HepG2 (cell line): Measurements from ENCODE around the gene STEAP1B. TPM values are rescaled to one million over a fixed set of nuclear protein-coding genes. Genes with fewer than 3 reads are reported as not detected.

Experiments
- ATAC-seq: fragments of 200-7000 bp; cut with Tn5 transposase; 3 replicates; pipeline ENCODE4 v1.9.1; 2020; ENCODE audit warnings: mild to moderate bottlenecking, moderate library complexity
- BruUV-seq: library from RNA; stranded (reverse); fragments of 400-500 nt; replicated peaks from 2 replicates; lab custom pipeline; 2021; lab: Mats Ljungman, UMichigan
- CTCF ChIA-PET: fragments of 300-600 bp; formaldehyde crosslinking; extraction: SDS; loops from one replicate; lab custom pipeline; 2021; ENCODE audit warnings: low total read pairs, inconsistent platforms, low intra/inter-chr PET ratio; lab: Yijun Ruan, JAX
- POLR2A ChIA-PET: fragments of 350-600 bp; sonication (Branson Sonifier 250); formaldehyde crosslinking; loops from one replicate; lab custom pipeline; 2020; ENCODE audit warnings: antibody characterized with exemption, inconsistent platforms; lab: Yijun Ruan, JAX
- DNase-seq: peaks from one replicate; pipeline ENCODE4 v3.0.0-alpha.2; 2015; ENCODE audit warnings: low spot score
- FAIRE-seq: peaks from 3 replicates; lab custom pipeline; 2011; peaks lifted over from hg19 to GRCh38; lab: Jason Lieb, UNC
- H2AFZ ChIP-seq: one replicate; pipeline ENCODE4 v1.6.1; 2011; ENCODE audit warnings: low read length, inconsistent platforms
- H3K27ac ChIP-seq: fragments of 300-600 bp; 3 replicates; pipeline ENCODE4 v1.8.0; 2011; ENCODE audit warnings: mixed run types, mild to moderate bottlenecking, mixed read lengths, low read length, inconsistent platforms; ENCODE audit not compliant: insufficient read depth; ENCODE audit errors: extremely low read length
- H3K27me3 ChIP-seq, 2 experiments: fragments of 200-600 bp in 1 of 2; 2 replicates in 1 of 2; 3 replicates in 1 of 2; pipeline versions ENCODE4 v1.6.0 to v1.8.0; 2011; ENCODE audit warnings: low read length in 2 of 2, mild to moderate bottlenecking in 2 of 2, moderate library complexity in 2 of 2, inconsistent platforms in 1 of 2; ENCODE audit not compliant: insufficient read depth in 2 of 2, control insufficient read depth in 1 of 2
- H3K36me3 ChIP-seq, 2 experiments: fragments of 200-600 bp in 1 of 2; replicated peaks in 1 of 2; 2 replicates in 1 of 2; 3 replicates in 1 of 2; pipeline versions ENCODE4 v1.5.1 to v1.8.0; 2011; ENCODE audit warnings: low read length in 2 of 2, inconsistent platforms in 1 of 2; ENCODE audit not compliant: insufficient read depth in 2 of 2, control insufficient read depth in 1 of 2
- H3K4me1 ChIP-seq: 2 replicates; pipeline ENCODE4 v1.5.1; 2012; ENCODE audit warnings: low read length, inconsistent platforms; ENCODE audit not compliant: insufficient read depth
- H3K4me2 ChIP-seq: 2 replicates; pipeline ENCODE4 v1.6.0; 2011; ENCODE audit warnings: low read depth, low read length, inconsistent platforms
- H3K4me3 ChIP-seq, 3 experiments: fragments of 200-600 bp in 1 of 3; sonication (generic), shearing (Covaris generic) in 1 of 3; replicated peaks in 1 of 3; 2 replicates each; pipeline ENCODE4 v1.5.1; 2011 to 2016; ENCODE audit warnings: low read length in 3 of 3, inconsistent platforms in 2 of 3, low read depth in 2 of 3, mild to moderate bottlenecking in 2 of 3, control low read depth in 1 of 3, mixed read lengths in 1 of 3; ENCODE audit not compliant: insufficient read depth in 1 of 3
- H3K79me2 ChIP-seq: one replicate; pipeline ENCODE4 v1.6.1; 2011; ENCODE audit warnings: low read length, inconsistent platforms; ENCODE audit not compliant: insufficient read depth
- H3K9ac ChIP-seq: 2 replicates; pipeline ENCODE4 v1.6.0; 2011; ENCODE audit warnings: mild to moderate bottlenecking, low read depth, low read length, inconsistent platforms; ENCODE audit not compliant: insufficient read depth
- H3K9me3 ChIP-seq: 2 replicates; pipeline ENCODE4 v1.5.1; 2012; ENCODE audit warnings: mild to moderate bottlenecking, low read length
- H4K20me1 ChIP-seq: 2 replicates; pipeline ENCODE4 v1.6.0; 2011; ENCODE audit warnings: inconsistent platforms, mild to moderate bottlenecking, low read length, moderate library complexity; ENCODE audit not compliant: insufficient read depth
- BRCA1 ChIP-seq: sonication (generic); formaldehyde crosslinking; IDR thresholded peaks from 2 replicates; pipeline ENCODE4 v1.4.0; 2020; ENCODE audit warnings: missing genetic modification reagents
- DRAP1 ChIP-seq: IDR thresholded peaks from 2 replicates; pipeline ENCODE4 v1.6.1; 2016; ENCODE audit warnings: missing genetic modification reagents, missing compliant biosample characterization
- ERF ChIP-seq: IDR thresholded peaks from 2 replicates; pipeline ENCODE4 v1.6.1; 2018; ENCODE audit warnings: missing biosample characterization, missing genetic modification reagents
- ETV5 ChIP-seq: IDR thresholded peaks from 2 replicates; pipeline ENCODE4 v1.6.1; 2018; ENCODE audit warnings: missing biosample characterization, missing genetic modification reagents, inconsistent platforms, borderline replicate concordance
- JARID2 ChIP-seq: sonication (generic); formaldehyde crosslinking; IDR thresholded peaks from 2 replicates; pipeline ENCODE4 v1.8.1; 2023; ENCODE audit warnings: missing genetic modification reagents, inconsistent platforms; ENCODE audit not compliant: insufficient replicate concordance
- KAT7 ChIP-seq: IDR thresholded peaks from 2 replicates; pipeline ENCODE4 v1.6.1; 2018; ENCODE audit warnings: borderline replicate concordance, missing compliant biosample characterization
- KDM2A ChIP-seq: sonication (generic); formaldehyde crosslinking; IDR thresholded peaks from 2 replicates; pipeline ENCODE4 v1.4.0; 2020; ENCODE audit warnings: low read depth, missing genetic modification reagents, borderline replicate concordance
- MED1 ChIP-seq: sonication (generic); formaldehyde crosslinking; IDR thresholded peaks from 2 replicates; pipeline ENCODE4 v1.4.0; 2020; ENCODE audit warnings: missing genetic modification reagents
- MYNN ChIP-seq: sonication (generic); formaldehyde crosslinking; IDR thresholded peaks from 2 replicates; pipeline ENCODE4 v1.4.0; 2020; ENCODE audit warnings: mild to moderate bottlenecking, low read depth, missing genetic modification reagents
- PHF20 ChIP-seq: sonication (generic); formaldehyde crosslinking; IDR thresholded peaks from 2 replicates; pipeline ENCODE4 v1.5.0; 2020; ENCODE audit warnings: mild to moderate bottlenecking, missing genetic modification reagents
- POLR2G ChIP-seq: fragments of 200-400 bp; formaldehyde crosslinking; IDR thresholded peaks from 2 replicates; pipeline ENCODE4 v1.6.1; 2018; ENCODE audit warnings: mild to moderate bottlenecking, low read depth, low read length, moderate library complexity
- RELA ChIP-seq: sonication (generic); formaldehyde crosslinking; IDR thresholded peaks from 2 replicates; pipeline ENCODE4 v1.4.0; 2020; ENCODE audit warnings: missing genetic modification reagents
- SAP130 ChIP-seq: IDR thresholded peaks from 2 replicates; pipeline ENCODE4 v1.6.1; 2016; ENCODE audit warnings: low read depth
- SKI ChIP-seq: fragments of 450-650 bp; IDR thresholded peaks from one replicate; pipeline ENCODE4 v1.6.1; 2018; ENCODE audit warnings: mild to moderate bottlenecking; ENCODE audit not compliant: partially characterized antibody
- XRCC5 ChIP-seq: fragments of 200-400 bp; formaldehyde crosslinking; optimal IDR thresholded peaks from 2 replicates; pipeline ENCODE3; 2017; ENCODE audit warnings: mild to moderate bottlenecking, low read length
- ZNF383 ChIP-seq: sonication (generic); formaldehyde crosslinking; IDR thresholded peaks from 2 replicates; pipeline ENCODE4 v1.4.0; 2020; ENCODE audit warnings: missing genetic modification reagents, mild to moderate bottlenecking, borderline replicate concordance
- ZNF567 ChIP-seq: sonication (generic); formaldehyde crosslinking; IDR thresholded peaks from 2 replicates; pipeline ENCODE4 v1.8.1; 2023; ENCODE audit warnings: mild to moderate bottlenecking, missing genetic modification reagents, borderline replicate concordance
- ZSCAN22 ChIP-seq: sonication (generic); formaldehyde crosslinking; IDR thresholded peaks from 2 replicates; pipeline ENCODE4 v1.4.0; 2020; ENCODE audit warnings: mild to moderate bottlenecking, missing genetic modification reagents
- WGBS: methylation state at CpG from one replicate; pipeline ENCODE4 v1.1.6; 2017; ENCODE audit warnings: low lambda C conversion rate; 5-methylcytosine and 5-hydroxymethylcytosine counted together
- in situ Hi-C: cut with HindIII; loops from 2 replicates; pipeline ENCODE4 v1.10.0; 2017; ENCODE audit warnings: low pct_unique_long_range_greater_than_20kb; ENCODE audit not compliant: extremely low pct_ligation_motif_present
- intact Hi-C: fragments of 100-400 bp; cut with micrococcal nuclease; formaldehyde crosslinking; loops from one replicate; pipeline ENCODE4 v1.10.0; 2022; ENCODE audit not compliant: unreplicated experiment
- polyA plus RNA-seq, 8 experiments: library from polyadenylated mRNA; depleted of rRNA in 3 of 8; stranded (reverse) in 7 of 8; unstranded in 1 of 8; fragments of >200 nt; fragmentation: Illumina TruSeq in 4 of 8; extraction: Trizol in 4 of 8; gene quantifications; 2 replicates each; pipeline versions ENCODE4 v1.2.1 to v1.2.3, GENCODE V29; 2011 to 2016; ENCODE audit warnings: low read depth in 4 of 8, missing spikeins in 1 of 8, mixed read lengths in 1 of 8; ENCODE audit not compliant: insufficient read depth in 1 of 8
- total RNA-seq, 5 experiments: library from RNA; depleted of rRNA; stranded (reverse); fragments of >200 nt; fragmentation: Illumina TruSeq; extraction: Trizol; gene quantifications; 2 replicates each; pipeline ENCODE4 v1.2.3, GENCODE V29; 2016; ENCODE audit warnings: low read depth in 1 of 5
- TF ChIP-seq, protein P1 (sequence below): sonication (generic); formaldehyde crosslinking; IDR thresholded peaks from 2 replicates; pipeline ENCODE4 v1.5.0; 2020; ENCODE audit warnings: mild to moderate bottlenecking, missing genetic modification reagents

STEAP1B gene
- total and polyA plus RNA-seq, 2 of the 13 experiments (the other 11 are each of a cell fraction or from before 2014, with no cell fraction given), result not detected

- in situ Hi-C loops (no loop called here), intact Hi-C loops (no loop called here)
- WGBS, result 58% methylated on average over 5 of the region's 5 CpGs
- no peak overlapping the region for H3K4me2 ChIP-seq
- no peak for DNase-seq
- H3K79me2 ChIP-seq, result no peaks in the 10 kb centered on the region
- no peaks in the 10 kb centered on the region for H3K9me3 ChIP-seq
- ChIA-PET POLR2A (no interaction called here), CTCF (no interaction called here)
- no peaks in the 10 kb centered on the region for H3K36me3 ChIP-seq
- no peak overlapping the region for H3K9ac ChIP-seq
- no peaks in the 10 kb centered on the region for H4K20me1 ChIP-seq
- FAIRE-seq, result no peak
- H3K4me1 ChIP-seq, result no peaks in the 10 kb centered on the region
- H3K27ac ChIP-seq, result no peak overlapping the region
- no peak overlapping the region for H2AFZ ChIP-seq
- no peak for ATAC-seq
- no TSS peak for BruUV-seq
- H3K4me3 ChIP-seq, result no peak overlapping the region
- H3K27me3 ChIP-seq, result peaks cover 3 to 53% of the 10 kb centered on the region in 2 experiments; a peak in 3 of 5 replicates
- TF ChIP-seq RELA (no peak), KDM2A (no peak), PHF20 (no peak), ZNF567 (CRISPR knock-in tag) (no peak), POLR2G (no peak), JARID2 (CRISPR knock-in tag) (no peak)
These were observed 49.1 kb upstream of the STEAP1B start for GRCh38 chr7:22549051-22549450.

GRCh38 chr7:22548313-22548712 is 48.3 kb upstream of the STEAP1B start:
- 8% methylated on average over 1 of the region's 1 CpG for WGBS
- H3K9me3 ChIP-seq, result no peaks in the 10 kb centered on the region
- H3K4me1 ChIP-seq, result no peaks in the 10 kb centered on the region
- no peak overlapping the region for H3K4me3 ChIP-seq
- no peak overlapping the region for H2AFZ ChIP-seq
- ChIA-PET POLR2A (no interaction called here), CTCF (no interaction called here)
- no peaks in the 10 kb centered on the region for H4K20me1 ChIP-seq
- H3K27me3 ChIP-seq, result peaks cover 3 to 47% of the 10 kb centered on the region in 2 experiments; a peak in 3 of 5 replicates
- no peak overlapping the region for H3K27ac ChIP-seq
- FAIRE-seq, result no peak
- H3K79me2 ChIP-seq, result no peaks in the 10 kb centered on the region
- H3K36me3 ChIP-seq, result no peaks in the 10 kb centered on the region
- no peak for ATAC-seq
- no peak overlapping the region for H3K9ac ChIP-seq
- no TSS peak for BruUV-seq
- DNase-seq, result no peak
- intact Hi-C loops, result no loop called here
- in situ Hi-C loops, result no loop called here
- H3K4me2 ChIP-seq, result no peak overlapping the region
- TF ChIP-seq, protein P1, sequence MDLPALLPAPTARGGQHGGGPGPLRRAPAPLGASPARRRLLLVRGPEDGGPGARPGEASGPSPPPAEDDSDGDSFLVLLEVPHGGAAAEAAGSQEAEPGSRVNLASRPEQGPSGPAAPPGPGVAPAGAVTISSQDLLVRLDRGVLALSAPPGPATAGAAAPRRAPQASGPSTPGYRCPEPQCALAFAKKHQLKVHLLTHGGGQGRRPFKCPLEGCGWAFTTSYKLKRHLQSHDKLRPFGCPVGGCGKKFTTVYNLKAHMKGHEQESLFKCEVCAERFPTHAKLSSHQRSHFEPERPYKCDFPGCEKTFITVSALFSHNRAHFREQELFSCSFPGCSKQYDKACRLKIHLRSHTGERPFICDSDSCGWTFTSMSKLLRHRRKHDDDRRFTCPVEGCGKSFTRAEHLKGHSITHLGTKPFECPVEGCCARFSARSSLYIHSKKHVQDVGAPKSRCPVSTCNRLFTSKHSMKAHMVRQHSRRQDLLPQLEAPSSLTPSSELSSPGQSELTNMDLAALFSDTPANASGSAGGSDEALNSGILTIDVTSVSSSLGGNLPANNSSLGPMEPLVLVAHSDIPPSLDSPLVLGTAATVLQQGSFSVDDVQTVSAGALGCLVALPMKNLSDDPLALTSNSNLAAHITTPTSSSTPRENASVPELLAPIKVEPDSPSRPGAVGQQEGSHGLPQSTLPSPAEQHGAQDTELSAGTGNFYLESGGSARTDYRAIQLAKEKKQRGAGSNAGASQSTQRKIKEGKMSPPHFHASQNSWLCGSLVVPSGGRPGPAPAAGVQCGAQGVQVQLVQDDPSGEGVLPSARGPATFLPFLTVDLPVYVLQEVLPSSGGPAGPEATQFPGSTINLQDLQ (CRISPR knock-in tag), result no peak
- no peak for TF ChIP-seq ZNF383 (CRISPR knock-in tag)
- TF ChIP-seq ZSCAN22 (CRISPR knock-in tag), result no peak
- no peak for TF ChIP-seq ETV5 (CRISPR knock-in tag)
- no peak for TF ChIP-seq SAP130
- TF ChIP-seq BRCA1, result no peak
- no peak for TF ChIP-seq KAT7 (CRISPR knock-in tag)
- no peak for TF ChIP-seq SKI
- TF ChIP-seq MED1 (CRISPR knock-in tag), result no peak
- no peak for TF ChIP-seq MYNN
- TF ChIP-seq DRAP1 (CRISPR knock-in tag), result no peak
- TF ChIP-seq ERF (CRISPR knock-in tag), result no peak
- TF ChIP-seq XRCC5, result no peak
